HCT116 (cell line): Measurements from ENCODE around the gene HAUS6.

Experiments used
- CBX3 ChIP-seq: IDR thresholded peaks from 2 replicates; pipeline ENCODE4 v1.6.1; 2012; ENCODE audit warnings: low read depth
- CEBPB ChIP-seq: IDR thresholded peaks from 2 replicates; pipeline ENCODE4 v1.6.1; 2012; ENCODE audit warnings: low read depth
- CTCF ChIP-seq, 3 experiments: fragments of 200-600 bp in 1 of 3; sonication (generic) in 1 of 3; IDR thresholded peaks in 2 of 3; conservative IDR thresholded peaks in 1 of 3; 2 replicates each; pipeline ENCODE4 v1.5.1; 2012 to 2017; ENCODE audit warnings: low read depth in 2 of 3, low read length in 2 of 3, antibody characterized with exemption in 1 of 3, borderline replicate concordance in 1 of 3, control low read depth in 1 of 3, mild to moderate bottlenecking in 1 of 3, mixed read lengths in 1 of 3, mixed run types in 1 of 3, moderate library complexity in 1 of 3; ENCODE audit not compliant: insufficient read depth in 1 of 3
- EGR1 ChIP-seq: IDR thresholded peaks from 2 replicates; pipeline ENCODE4 v1.6.1; 2012; ENCODE audit warnings: low read depth
- EZH2 ChIP-seq: fragments of 200-600 bp; sonication (generic); IDR thresholded peaks from 2 replicates; pipeline ENCODE4 v1.6.1; 2017; ENCODE audit warnings: antibody characterized with exemption, mixed run types
- EZH2phosphoT487 ChIP-seq: fragments of 200-600 bp; IDR thresholded peaks from 2 replicates; pipeline ENCODE4 v1.6.1; 2018; ENCODE audit warnings: antibody characterized with exemption, borderline replicate concordance
- POLR2A ChIP-seq: IDR thresholded peaks from 2 replicates; pipeline ENCODE4 v1.7.0; 2011; ENCODE audit warnings: borderline replicate concordance; ENCODE audit not compliant: insufficient read depth, insufficient read length; ENCODE audit errors: extremely low read depth
- POLR2AphosphoS5 ChIP-seq: IDR thresholded peaks from 2 replicates; pipeline ENCODE4 v1.6.1; 2011; ENCODE audit warnings: mild to moderate bottlenecking, low read depth, low read length, moderate library complexity
- RAD21 ChIP-seq: IDR thresholded peaks from 2 replicates; pipeline ENCODE4 v1.6.1; 2012; ENCODE audit warnings: low read depth, mild to moderate bottlenecking
- REST ChIP-seq: IDR thresholded peaks from 2 replicates; pipeline ENCODE4 v1.6.1; 2012; ENCODE audit warnings: low read depth
- SIN3A ChIP-seq: IDR thresholded peaks from 2 replicates; pipeline ENCODE4 v1.6.1; 2012; ENCODE audit warnings: low read depth
- SP1 ChIP-seq: IDR thresholded peaks from 2 replicates; pipeline ENCODE4 v1.6.1; 2012; ENCODE audit warnings: low read depth
- ZBTB33 ChIP-seq: IDR thresholded peaks from 2 replicates; pipeline ENCODE4 v1.6.1; 2011; ENCODE audit warnings: mild to moderate bottlenecking, low read length, moderate library complexity; ENCODE audit not compliant: insufficient replicate concordance; ENCODE audit errors: extremely low read depth

GRCh38 chr9:19102181-19102630 is 498 bp downstream of the HAUS6 start:
- TF ChIP-seq SIN3A (no peak), POLR2AphosphoS5 (no peak), CBX3 (no peak), CTCF (IDR thresholded peaks at IDR 0.05 in 2 of 3, conservative IDR thresholded peaks at IDR 0.05 in 1 of 3; ENCODE audit: borderline replicate concordance in 1 of 3, insufficient read depth in 1 of 3, low read depth in 2 of 3, low read length in 2 of 3) (no peak), EZH2phosphoT487 (no peak), REST (no peak), POLR2A (no peak), RAD21 (no peak), EGR1 (no peak), SP1 (no peak), EZH2 (no peak), CEBPB (no peak), ZBTB33 (no peak)
